CD4-positive, alpha-beta T cell treated with Interleukin-4 for 4 hours (primary cell): ENCODE data around the gene TNFRSF4.

ENCODE experiments used
- DNase-seq: peaks from one replicate; pipeline ENCODE4 v3.0.0-alpha.2; 2020

The TNFRSF4 gene

GRCh38 chr1:1216770-1217620 is 3.0 kb upstream of the TNFRSF4 start:
- DNase-seq: peak; percentile 70

- no peak for DNase-seq
Observed at GRCh38 chr1:1215881-1216605, 2.1 kb upstream of the TNFRSF4 start.

GRCh38 chr1:1215080-1215676 is 1.2 kb upstream of the TNFRSF4 start:
- DNase-seq: peak; percentile 39

GRCh38 chr1:1212780-1213344 is 1.1 kb downstream of the TNFRSF4 start:
- DNase-seq: peak; percentile 33

GRCh38 chr1:1211541-1212441 is 2.2 kb downstream of the TNFRSF4 start:
- no peak for DNase-seq

- no peak for DNase-seq
Observed at GRCh38 chr1:1210726-1211540, 3.0 kb downstream of the TNFRSF4 start.

- peak; percentile 46 for DNase-seq
Observed at GRCh38 chr1:1208713-1209433, 5.1 kb downstream of the TNFRSF4 start.

- no peak for DNase-seq
Observed at GRCh38 chr1:1207571-1207892, 6.4 kb downstream of the TNFRSF4 start.

- DNase-seq: no peak
Observed at GRCh38 chr1:1206966-1207531, 6.9 kb downstream of the TNFRSF4 start.

GRCh38 chr1:1206376-1206965 is 7.5 kb downstream of the TNFRSF4 start, which contains the start of gene TNFRSF18:
TNFRSF18 (minus strand) TSS chr1:1206592; CDS start chr1:1206571, 21 bp downstream.
- peak; percentile 14 for DNase-seq

- no peak for DNase-seq
Observed at GRCh38 chr1:1205769-1206375, 8.1 kb downstream of the TNFRSF4 start.

GRCh38 chr1:1204998-1205768 is 8.8 kb downstream of the TNFRSF4 start:
- no peak for DNase-seq

- no peak for DNase-seq
Observed at GRCh38 chr1:1204425-1204920, 9.5 kb downstream of the TNFRSF4 start.

GRCh38 chr1:1203561-1204424 is 10.2 kb downstream of the TNFRSF4 start:
- no peak for DNase-seq

GRCh38 chr1:1202831-1203560 is 11.0 kb downstream of the TNFRSF4 start:
- no peak for DNase-seq
